ENCODE measurements around the gene FRMD1.

DNA sequence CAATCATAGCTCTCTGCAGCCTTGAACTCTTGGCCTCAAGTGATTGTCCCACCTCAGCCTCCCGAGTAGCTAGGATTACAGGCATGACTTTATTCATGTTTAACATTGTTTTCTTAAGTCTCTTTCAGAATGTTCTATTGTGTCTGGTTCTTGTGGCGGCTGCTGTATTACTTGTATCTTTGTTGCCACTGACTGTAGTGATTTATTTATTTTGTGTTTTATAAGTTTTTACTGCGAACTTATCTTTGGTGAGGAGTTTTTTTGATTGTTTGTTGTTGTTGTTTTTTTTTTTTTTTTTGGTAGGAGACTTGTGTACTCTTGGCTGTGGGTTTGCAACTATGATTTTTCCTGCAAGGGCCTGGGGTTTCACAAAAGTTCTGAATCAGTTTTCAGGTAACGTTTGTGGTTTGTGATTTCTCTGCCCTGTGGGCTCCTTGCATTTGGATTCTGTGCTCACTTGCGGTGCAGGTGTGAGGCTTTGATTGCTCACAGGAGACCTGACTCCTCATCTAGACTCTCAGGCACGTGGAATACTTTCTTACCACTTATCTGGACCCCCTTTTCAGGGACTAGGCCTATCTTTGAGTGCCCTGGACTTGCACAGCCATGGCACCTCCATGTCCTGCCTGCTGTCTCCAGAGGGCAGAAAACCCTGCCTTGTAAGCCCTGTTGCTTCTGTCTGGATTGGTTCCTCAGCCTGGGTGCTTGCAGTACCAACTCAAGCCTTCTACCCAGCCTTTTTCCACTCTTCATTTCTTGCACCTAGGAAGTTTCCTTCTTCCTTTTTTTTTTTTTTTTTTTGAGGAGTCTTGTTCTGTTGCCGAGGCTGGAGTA is 56.3 kb downstream of the FRMD1 start:
- no peak for TF ChIP-seq EZH2 (IDR thresholded peaks at IDR 0.05; ENCODE audit: low read depth)
- TF ChIP-seq, protein P1, sequence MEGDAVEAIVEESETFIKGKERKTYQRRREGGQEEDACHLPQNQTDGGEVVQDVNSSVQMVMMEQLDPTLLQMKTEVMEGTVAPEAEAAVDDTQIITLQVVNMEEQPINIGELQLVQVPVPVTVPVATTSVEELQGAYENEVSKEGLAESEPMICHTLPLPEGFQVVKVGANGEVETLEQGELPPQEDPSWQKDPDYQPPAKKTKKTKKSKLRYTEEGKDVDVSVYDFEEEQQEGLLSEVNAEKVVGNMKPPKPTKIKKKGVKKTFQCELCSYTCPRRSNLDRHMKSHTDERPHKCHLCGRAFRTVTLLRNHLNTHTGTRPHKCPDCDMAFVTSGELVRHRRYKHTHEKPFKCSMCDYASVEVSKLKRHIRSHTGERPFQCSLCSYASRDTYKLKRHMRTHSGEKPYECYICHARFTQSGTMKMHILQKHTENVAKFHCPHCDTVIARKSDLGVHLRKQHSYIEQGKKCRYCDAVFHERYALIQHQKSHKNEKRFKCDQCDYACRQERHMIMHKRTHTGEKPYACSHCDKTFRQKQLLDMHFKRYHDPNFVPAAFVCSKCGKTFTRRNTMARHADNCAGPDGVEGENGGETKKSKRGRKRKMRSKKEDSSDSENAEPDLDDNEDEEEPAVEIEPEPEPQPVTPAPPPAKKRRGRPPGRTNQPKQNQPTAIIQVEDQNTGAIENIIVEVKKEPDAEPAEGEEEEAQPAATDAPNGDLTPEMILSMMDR (conservative IDR thresholded peaks at IDR 0.05), result no peak

All from PC-9 (cell line).